ENCODE results near the gene TUBB3. TPM values are rescaled to one million over a fixed set of nuclear protein-coding genes. Genes with fewer than 3 reads are reported as not detected.

The TUBB3 gene
- total RNA-seq, 1 experiment from 2014 or later = 209 TPM

DNA sequence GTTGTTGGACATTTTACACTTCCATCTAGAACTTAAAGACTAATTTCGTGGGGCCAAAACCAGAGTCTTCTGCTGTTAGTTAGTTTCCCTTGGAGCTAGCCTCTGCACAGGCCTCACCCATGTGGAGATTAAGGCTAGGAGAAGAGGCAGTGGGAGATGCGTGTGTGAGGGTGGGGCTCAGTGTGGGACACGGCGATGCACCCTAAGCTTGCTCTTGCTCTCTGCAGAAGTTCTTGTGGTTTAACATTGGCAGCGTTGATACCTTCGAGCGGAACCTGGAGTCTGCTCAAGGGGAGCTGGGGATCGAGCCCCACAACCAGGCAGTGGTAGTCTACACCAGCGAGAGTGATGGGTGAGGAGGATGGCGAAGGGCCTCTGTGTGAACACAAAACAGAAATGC is 62.1 kb downstream of the TUBB3 start:
- Mint-ChIP-seq H3K27me3 (ENCODE audit: low read depth) (no peaks in the 10 kb centered on the region), H3K36me3 (peaks cover 50% of the 10 kb centered on the region), H3K9me3 (no peaks in the 10 kb centered on the region), H3K27ac (no peak overlapping the region), H3K4me1 (no peaks in the 10 kb centered on the region), H3K4me3 (no peak overlapping the region)
- TF ChIP-seq EMX1 (CRISPR knock-in tag; IDR thresholded peaks at IDR 0.05) (no peak), FOXP1 (CRISPR knock-in tag; IDR thresholded peaks at IDR 0.05; ENCODE audit: borderline replicate concordance) (no peak), CREB1 (CRISPR knock-in tag; IDR thresholded peaks at IDR 0.05) (no peak), HMGA2 (CRISPR knock-in tag; IDR thresholded peaks at IDR 0.05) (no peak), GRHL2 (CRISPR knock-in tag; IDR thresholded peaks at IDR 0.05; ENCODE audit: insufficient replicate concordance, severe bottlenecking) (no peak), SP1 (CRISPR knock-in tag; conservative IDR thresholded peaks at IDR 0.05) (no peak), RORB (CRISPR knock-in tag; IDR thresholded peaks at IDR 0.05) (no peak), GTF2I (CRISPR knock-in tag; conservative IDR thresholded peaks at IDR 0.05) (no peak), FOXK1 (CRISPR knock-in tag; IDR thresholded peaks at IDR 0.05) (no peak), NFATC4 (CRISPR knock-in tag; IDR thresholded peaks at IDR 0.05) (no peak)
- TF ChIP-seq, protein P1, sequence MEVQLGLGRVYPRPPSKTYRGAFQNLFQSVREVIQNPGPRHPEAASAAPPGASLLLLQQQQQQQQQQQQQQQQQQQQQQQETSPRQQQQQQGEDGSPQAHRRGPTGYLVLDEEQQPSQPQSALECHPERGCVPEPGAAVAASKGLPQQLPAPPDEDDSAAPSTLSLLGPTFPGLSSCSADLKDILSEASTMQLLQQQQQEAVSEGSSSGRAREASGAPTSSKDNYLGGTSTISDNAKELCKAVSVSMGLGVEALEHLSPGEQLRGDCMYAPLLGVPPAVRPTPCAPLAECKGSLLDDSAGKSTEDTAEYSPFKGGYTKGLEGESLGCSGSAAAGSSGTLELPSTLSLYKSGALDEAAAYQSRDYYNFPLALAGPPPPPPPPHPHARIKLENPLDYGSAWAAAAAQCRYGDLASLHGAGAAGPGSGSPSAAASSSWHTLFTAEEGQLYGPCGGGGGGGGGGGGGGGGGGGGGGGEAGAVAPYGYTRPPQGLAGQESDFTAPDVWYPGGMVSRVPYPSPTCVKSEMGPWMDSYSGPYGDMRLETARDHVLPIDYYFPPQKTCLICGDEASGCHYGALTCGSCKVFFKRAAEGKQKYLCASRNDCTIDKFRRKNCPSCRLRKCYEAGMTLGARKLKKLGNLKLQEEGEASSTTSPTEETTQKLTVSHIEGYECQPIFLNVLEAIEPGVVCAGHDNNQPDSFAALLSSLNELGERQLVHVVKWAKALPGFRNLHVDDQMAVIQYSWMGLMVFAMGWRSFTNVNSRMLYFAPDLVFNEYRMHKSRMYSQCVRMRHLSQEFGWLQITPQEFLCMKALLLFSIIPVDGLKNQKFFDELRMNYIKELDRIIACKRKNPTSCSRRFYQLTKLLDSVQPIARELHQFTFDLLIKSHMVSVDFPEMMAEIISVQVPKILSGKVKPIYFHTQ (CRISPR knock-in tag; IDR thresholded peaks at IDR 0.05) = no peak
- TF ChIP-seq, protein P2, sequence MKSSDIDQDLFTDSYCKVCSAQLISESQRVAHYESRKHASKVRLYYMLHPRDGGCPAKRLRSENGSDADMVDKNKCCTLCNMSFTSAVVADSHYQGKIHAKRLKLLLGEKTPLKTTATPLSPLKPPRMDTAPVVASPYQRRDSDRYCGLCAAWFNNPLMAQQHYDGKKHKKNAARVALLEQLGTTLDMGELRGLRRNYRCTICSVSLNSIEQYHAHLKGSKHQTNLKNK (CRISPR knock-in tag; IDR thresholded peaks at IDR 0.05) = no peak
- TF ChIP-seq, protein P3, sequence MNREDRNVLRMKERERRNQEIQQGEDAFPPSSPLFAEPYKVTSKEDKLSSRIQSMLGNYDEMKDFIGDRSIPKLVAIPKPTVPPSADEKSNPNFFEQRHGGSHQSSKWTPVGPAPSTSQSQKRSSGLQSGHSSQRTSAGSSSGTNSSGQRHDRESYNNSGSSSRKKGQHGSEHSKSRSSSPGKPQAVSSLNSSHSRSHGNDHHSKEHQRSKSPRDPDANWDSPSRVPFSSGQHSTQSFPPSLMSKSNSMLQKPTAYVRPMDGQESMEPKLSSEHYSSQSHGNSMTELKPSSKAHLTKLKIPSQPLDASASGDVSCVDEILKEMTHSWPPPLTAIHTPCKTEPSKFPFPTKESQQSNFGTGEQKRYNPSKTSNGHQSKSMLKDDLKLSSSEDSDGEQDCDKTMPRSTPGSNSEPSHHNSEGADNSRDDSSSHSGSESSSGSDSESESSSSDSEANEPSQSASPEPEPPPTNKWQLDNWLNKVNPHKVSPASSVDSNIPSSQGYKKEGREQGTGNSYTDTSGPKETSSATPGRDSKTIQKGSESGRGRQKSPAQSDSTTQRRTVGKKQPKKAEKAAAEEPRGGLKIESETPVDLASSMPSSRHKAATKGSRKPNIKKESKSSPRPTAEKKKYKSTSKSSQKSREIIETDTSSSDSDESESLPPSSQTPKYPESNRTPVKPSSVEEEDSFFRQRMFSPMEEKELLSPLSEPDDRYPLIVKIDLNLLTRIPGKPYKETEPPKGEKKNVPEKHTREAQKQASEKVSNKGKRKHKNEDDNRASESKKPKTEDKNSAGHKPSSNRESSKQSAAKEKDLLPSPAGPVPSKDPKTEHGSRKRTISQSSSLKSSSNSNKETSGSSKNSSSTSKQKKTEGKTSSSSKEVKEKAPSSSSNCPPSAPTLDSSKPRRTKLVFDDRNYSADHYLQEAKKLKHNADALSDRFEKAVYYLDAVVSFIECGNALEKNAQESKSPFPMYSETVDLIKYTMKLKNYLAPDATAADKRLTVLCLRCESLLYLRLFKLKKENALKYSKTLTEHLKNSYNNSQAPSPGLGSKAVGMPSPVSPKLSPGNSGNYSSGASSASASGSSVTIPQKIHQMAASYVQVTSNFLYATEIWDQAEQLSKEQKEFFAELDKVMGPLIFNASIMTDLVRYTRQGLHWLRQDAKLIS (CRISPR knock-in tag; IDR thresholded peaks at IDR 0.05; ENCODE audit: borderline replicate concordance) = no peak
- no peak for ATAC-seq
- POLR2A ChIA-PET = interaction anchor here (0.7 kb wide), 1 partner anchor 50 kb away, joined by 4 read pairs; no protein-coding TSS in a partner anchor
- CTCF ChIA-PET = no interaction called here
- DNase-seq (ENCODE audit: low spot score) = no peak

Other genes starting within 250 kb of the TUBB3 start
- gene CDK10, start 236.7 kb upstream of the TUBB3 start, total RNA-seq (2021) = 79.8 to 102 TPM (median 81.6 TPM) in 3 replicates
- gene SPATA2L, start 221.6 kb upstream of the TUBB3 start, total RNA-seq (2021) = 12.1 to 15.7 TPM (median 14.1 TPM) in 3 replicates
- gene VPS9D1, start 202.4 kb upstream of the TUBB3 start, total RNA-seq (2021) = 3.8 to 5.6 TPM (median 4.2 TPM) in 3 replicates
- gene ZNF276, start 201.8 kb upstream of the TUBB3 start, total RNA-seq (2021) = 13.9 to 17.2 TPM (median 16.6 TPM) in 3 replicates
- 90.5 to 98.7 TPM (median 90.8 TPM) in 3 replicates for gene FANCA, start 106.7 kb upstream of the TUBB3 start, total RNA-seq (2021)
- gene SPIRE2, start 94.9 kb upstream of the TUBB3 start, total RNA-seq (2021) = 19.7 to 21.1 TPM (median 20.5 TPM) in 3 replicates
- gene TCF25, start 49.8 kb upstream of the TUBB3 start, total RNA-seq (2021) = 113 to 155 TPM (median 127 TPM) in 3 replicates
- gene MC1R, start 4.5 kb upstream of the TUBB3 start, total RNA-seq (2021) = 3.4 to 3.8 TPM (median 3.5 TPM) in 3 replicates
- 64.5 to 64.7 TPM (median 64.6 TPM) in 3 replicates for gene DEF8, start 25.4 kb downstream of the TUBB3 start, total RNA-seq (2021)
- gene DBNDD1, start 96.1 kb downstream of the TUBB3 start, total RNA-seq (2021) = 74.8 to 77.0 TPM (median 75.0 TPM) in 3 replicates
- 0.07 TPM in 1 of 3 replicates, not detected in the others for gene PRDM7, start 154.0 kb downstream of the TUBB3 start, total RNA-seq (2021)

Measured in WTC11 (cell line).